ENCODE results near the gene TRHDE. TPM values are rescaled to one million over a fixed set of nuclear protein-coding genes. Genes with fewer than 3 reads are reported as not detected.

Gene TRHDE
- total RNA-seq, 1 donor from 2014 or later: 0.64 TPM

GRCh38 chr12:72444125-72444524, 172.0 kb downstream of the TRHDE start:
- Mint-ChIP-seq H3K27ac (ENCODE audit: unreplicated experiment) (no peak overlapping the region), H3K9me3 (ENCODE audit: unreplicated experiment) (peaks cover 9% of the 10 kb centered on the region), H3K4me1 (ENCODE audit: unreplicated experiment) (no peaks in the 10 kb centered on the region), H3K27me3 (ENCODE audit: unreplicated experiment) (no peaks in the 10 kb centered on the region), H3K4me3 (ENCODE audit: unreplicated experiment) (no peak overlapping the region), H3K36me3 (ENCODE audit: unreplicated experiment) (no peaks in the 10 kb centered on the region)
- TF ChIP-seq, protein P1, sequence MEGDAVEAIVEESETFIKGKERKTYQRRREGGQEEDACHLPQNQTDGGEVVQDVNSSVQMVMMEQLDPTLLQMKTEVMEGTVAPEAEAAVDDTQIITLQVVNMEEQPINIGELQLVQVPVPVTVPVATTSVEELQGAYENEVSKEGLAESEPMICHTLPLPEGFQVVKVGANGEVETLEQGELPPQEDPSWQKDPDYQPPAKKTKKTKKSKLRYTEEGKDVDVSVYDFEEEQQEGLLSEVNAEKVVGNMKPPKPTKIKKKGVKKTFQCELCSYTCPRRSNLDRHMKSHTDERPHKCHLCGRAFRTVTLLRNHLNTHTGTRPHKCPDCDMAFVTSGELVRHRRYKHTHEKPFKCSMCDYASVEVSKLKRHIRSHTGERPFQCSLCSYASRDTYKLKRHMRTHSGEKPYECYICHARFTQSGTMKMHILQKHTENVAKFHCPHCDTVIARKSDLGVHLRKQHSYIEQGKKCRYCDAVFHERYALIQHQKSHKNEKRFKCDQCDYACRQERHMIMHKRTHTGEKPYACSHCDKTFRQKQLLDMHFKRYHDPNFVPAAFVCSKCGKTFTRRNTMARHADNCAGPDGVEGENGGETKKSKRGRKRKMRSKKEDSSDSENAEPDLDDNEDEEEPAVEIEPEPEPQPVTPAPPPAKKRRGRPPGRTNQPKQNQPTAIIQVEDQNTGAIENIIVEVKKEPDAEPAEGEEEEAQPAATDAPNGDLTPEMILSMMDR (IDR thresholded peaks at IDR 0.05): no peak
- no peak for DNase-seq (ENCODE audit: extremely low spot score, unreplicated experiment)

GRCh38 chr12:72444566-72444965, 172.4 kb downstream of the TRHDE start:
- Mint-ChIP-seq H3K4me3 (ENCODE audit: unreplicated experiment) (no peak overlapping the region), H3K27me3 (ENCODE audit: unreplicated experiment) (no peaks in the 10 kb centered on the region), H3K4me1 (ENCODE audit: unreplicated experiment) (no peaks in the 10 kb centered on the region), H3K27ac (ENCODE audit: unreplicated experiment) (no peak overlapping the region), H3K36me3 (ENCODE audit: unreplicated experiment) (no peaks in the 10 kb centered on the region), H3K9me3 (ENCODE audit: unreplicated experiment) (peaks cover 5% of the 10 kb centered on the region)
- DNase-seq (ENCODE audit: extremely low spot score, unreplicated experiment): no peak
- TF ChIP-seq, protein P1 (IDR thresholded peaks at IDR 0.05): no peak

DNA sequence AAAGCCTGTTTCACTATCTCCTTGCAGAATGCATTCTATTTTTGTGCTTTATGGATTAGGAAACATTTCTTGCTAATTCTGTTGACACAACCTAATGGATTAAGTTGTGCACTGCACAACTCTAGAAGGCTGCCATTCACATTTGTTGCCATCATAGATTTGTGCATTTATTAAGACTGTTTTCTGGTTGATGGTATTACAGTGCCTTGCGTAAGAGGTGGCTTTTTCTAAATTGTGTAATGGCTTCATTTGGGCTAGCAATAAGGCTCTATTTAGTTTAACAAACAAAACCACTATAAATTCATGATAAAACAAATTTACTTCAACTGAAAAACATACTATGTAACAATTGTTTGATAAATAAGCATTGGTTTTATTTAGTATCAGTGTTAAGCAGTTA, 175.9 kb downstream of the TRHDE start:
- Mint-ChIP-seq H3K4me1 (ENCODE audit: unreplicated experiment) (no peaks in the 10 kb centered on the region), H3K4me3 (ENCODE audit: unreplicated experiment) (no peak overlapping the region), H3K27me3 (ENCODE audit: unreplicated experiment) (no peaks in the 10 kb centered on the region), H3K36me3 (ENCODE audit: unreplicated experiment) (no peaks in the 10 kb centered on the region), H3K9me3 (ENCODE audit: unreplicated experiment) (peaks cover 9% of the 10 kb centered on the region), H3K27ac (ENCODE audit: unreplicated experiment) (no peak overlapping the region)
- TF ChIP-seq, protein P1 (IDR thresholded peaks at IDR 0.05): no peak
- no peak for DNase-seq (ENCODE audit: extremely low spot score, unreplicated experiment)

GRCh38 chr12:72448805-72449204, 176.6 kb downstream of the TRHDE start:
- TF ChIP-seq, protein P1 (IDR thresholded peaks at IDR 0.05): no peak
- Mint-ChIP-seq H3K4me1 (ENCODE audit: unreplicated experiment) (no peaks in the 10 kb centered on the region), H3K9me3 (ENCODE audit: unreplicated experiment) (peaks cover 12% of the 10 kb centered on the region), H3K36me3 (ENCODE audit: unreplicated experiment) (no peaks in the 10 kb centered on the region), H3K27me3 (ENCODE audit: unreplicated experiment) (no peaks in the 10 kb centered on the region), H3K4me3 (ENCODE audit: unreplicated experiment) (no peak overlapping the region), H3K27ac (ENCODE audit: unreplicated experiment) (no peak overlapping the region)
- DNase-seq (ENCODE audit: extremely low spot score, unreplicated experiment): no peak

DNA sequence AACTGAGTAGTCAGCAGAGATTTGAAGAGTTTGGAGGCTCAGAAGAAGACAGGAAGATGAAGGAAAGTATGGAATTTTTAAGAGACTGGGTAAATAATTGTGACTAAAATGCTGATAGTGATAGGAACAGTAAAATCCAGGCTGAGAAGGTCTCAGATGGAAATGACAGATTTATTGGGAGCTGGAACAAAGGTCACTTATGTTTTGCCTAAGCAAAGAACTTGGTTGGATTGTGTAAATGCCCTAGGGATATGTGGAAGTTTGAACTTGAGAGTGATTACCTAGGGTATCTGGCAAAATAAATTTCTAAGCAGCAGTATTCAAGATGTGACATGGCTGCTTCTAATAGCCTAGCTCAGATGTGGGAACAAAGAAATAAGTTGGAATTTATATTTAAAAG, 180.9 kb downstream of the TRHDE start:
- no peak for DNase-seq (ENCODE audit: extremely low spot score, unreplicated experiment)
- Mint-ChIP-seq H3K9me3 (ENCODE audit: unreplicated experiment) (peaks cover 12% of the 10 kb centered on the region), H3K4me3 (ENCODE audit: unreplicated experiment) (no peak overlapping the region), H3K36me3 (ENCODE audit: unreplicated experiment) (no peaks in the 10 kb centered on the region), H3K27ac (ENCODE audit: unreplicated experiment) (no peak overlapping the region), H3K27me3 (ENCODE audit: unreplicated experiment) (no peaks in the 10 kb centered on the region), H3K4me1 (ENCODE audit: unreplicated experiment) (no peaks in the 10 kb centered on the region)
- TF ChIP-seq, protein P1 (IDR thresholded peaks at IDR 0.05): no peak
